Measurements from ENCODE around the gene HNRNPD.

Gene HNRNPD

DNA sequence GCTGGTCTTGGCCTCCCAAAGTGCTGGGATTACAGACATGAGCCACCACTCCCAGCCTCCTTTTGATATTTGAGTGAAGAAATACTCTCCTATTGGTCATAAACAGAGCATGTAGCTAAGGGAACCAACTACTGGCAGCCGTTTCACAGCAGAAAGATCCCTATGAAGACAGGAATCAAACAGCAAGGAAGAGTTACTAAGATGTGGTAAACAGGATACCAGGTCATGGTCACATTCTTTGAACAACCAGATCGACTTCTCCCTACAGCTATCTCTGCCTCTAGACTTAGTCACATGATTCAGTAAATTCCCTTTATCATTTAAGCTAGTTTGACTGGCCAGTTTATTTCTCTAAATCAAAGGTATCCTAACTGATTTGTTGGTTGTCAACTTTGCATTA, 9.0 kb upstream of the HNRNPD start:
- TF ChIP-seq, protein P1, sequence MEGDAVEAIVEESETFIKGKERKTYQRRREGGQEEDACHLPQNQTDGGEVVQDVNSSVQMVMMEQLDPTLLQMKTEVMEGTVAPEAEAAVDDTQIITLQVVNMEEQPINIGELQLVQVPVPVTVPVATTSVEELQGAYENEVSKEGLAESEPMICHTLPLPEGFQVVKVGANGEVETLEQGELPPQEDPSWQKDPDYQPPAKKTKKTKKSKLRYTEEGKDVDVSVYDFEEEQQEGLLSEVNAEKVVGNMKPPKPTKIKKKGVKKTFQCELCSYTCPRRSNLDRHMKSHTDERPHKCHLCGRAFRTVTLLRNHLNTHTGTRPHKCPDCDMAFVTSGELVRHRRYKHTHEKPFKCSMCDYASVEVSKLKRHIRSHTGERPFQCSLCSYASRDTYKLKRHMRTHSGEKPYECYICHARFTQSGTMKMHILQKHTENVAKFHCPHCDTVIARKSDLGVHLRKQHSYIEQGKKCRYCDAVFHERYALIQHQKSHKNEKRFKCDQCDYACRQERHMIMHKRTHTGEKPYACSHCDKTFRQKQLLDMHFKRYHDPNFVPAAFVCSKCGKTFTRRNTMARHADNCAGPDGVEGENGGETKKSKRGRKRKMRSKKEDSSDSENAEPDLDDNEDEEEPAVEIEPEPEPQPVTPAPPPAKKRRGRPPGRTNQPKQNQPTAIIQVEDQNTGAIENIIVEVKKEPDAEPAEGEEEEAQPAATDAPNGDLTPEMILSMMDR (IDR thresholded peaks at IDR 0.05; ENCODE audit: low read length, missing control alignments) = no peak
- H3K4me3 ChIP-seq (replicated peaks; ENCODE audit: low read depth, low read length) = no peak overlapping the region
- DNase-seq (ENCODE audit: low read depth) = no peak

DNA sequence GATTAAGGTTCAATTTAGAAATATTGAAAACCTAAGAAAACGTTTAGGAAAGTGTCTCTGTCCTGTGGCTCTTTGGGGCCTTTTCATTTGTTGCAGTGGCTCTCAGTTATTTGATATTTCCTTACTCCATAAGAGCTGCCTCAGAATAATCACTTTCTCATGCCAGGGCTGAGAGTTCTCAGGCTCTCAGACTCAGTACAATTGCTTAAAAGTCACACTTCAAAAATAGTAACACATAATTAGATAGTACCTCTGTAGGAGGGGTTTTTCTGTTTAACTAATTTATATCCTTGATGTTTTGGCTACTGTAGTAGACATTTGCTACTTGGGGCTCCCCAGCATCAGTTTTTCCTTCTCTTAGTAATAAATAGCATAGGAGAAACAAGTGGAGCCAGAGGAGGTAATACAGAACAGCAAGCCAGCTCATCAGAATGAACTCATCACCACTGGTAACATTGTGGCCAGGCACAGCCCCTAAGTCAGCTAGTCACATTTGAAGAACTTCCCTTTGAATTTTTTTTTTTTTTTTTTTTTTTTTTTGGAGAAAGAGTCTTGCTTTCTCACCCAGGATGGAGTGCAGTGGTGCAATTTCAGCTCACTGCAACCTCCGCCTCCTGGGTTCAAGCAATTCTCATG, 8.0 kb upstream of the HNRNPD start:
- no peak overlapping the region for H3K4me3 ChIP-seq (replicated peaks; ENCODE audit: low read depth, low read length)
- DNase-seq (ENCODE audit: low read depth) = no peak
- TF ChIP-seq, protein P1 (IDR thresholded peaks at IDR 0.05; ENCODE audit: low read length, missing control alignments) = no peak

DNA sequence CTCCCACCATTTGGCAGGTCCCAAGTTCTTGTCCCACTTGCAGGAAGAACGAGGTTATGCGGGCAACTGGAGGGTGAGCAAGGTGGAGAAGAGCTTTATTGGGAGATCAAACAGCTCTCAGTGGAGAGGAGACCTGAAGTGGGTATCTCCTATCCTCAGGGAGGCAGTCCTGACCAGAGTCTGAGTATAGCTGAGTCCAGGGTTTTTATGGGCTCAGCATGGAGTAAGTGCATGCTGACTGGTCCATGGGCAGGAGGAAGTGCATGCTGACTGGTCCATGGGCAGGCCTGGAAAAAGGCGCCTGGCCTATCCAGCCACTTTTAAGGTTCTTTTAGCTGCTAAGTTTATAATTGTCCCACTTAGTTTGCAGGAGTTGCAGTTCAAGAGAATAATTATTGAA, 7.4 kb upstream of the HNRNPD start:
- no peak overlapping the region for H3K4me3 ChIP-seq (replicated peaks; ENCODE audit: low read depth, low read length)
- DNase-seq (ENCODE audit: low read depth) = no peak
- TF ChIP-seq, protein P1 (IDR thresholded peaks at IDR 0.05; ENCODE audit: low read length, missing control alignments) = no peak

DNA sequence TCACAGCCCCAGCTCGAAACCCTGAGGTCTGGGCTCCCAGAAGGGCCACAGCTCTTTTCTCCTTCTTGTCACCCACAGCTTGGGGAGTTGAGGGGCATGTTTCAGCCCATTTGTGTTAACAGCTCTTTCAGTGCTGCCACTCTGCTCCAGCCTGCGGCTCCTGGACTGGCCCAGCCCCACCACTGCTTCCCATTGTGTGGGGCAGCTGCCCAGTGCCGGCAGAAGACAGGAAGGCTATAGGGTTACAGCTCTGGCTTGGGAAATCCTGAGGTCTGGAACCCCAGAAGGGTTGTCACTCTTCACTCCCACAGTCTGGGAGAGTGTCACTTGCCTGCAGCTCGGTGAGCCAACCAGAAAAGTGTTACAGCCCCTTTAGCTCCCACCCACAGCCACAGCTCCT, 7.0 kb upstream of the HNRNPD start:
- H3K4me3 ChIP-seq (replicated peaks; ENCODE audit: low read depth, low read length) = no peak overlapping the region
- no peak for DNase-seq (ENCODE audit: low read depth)
- TF ChIP-seq, protein P1 (IDR thresholded peaks at IDR 0.05; ENCODE audit: low read length, missing control alignments) = no peak

DNA sequence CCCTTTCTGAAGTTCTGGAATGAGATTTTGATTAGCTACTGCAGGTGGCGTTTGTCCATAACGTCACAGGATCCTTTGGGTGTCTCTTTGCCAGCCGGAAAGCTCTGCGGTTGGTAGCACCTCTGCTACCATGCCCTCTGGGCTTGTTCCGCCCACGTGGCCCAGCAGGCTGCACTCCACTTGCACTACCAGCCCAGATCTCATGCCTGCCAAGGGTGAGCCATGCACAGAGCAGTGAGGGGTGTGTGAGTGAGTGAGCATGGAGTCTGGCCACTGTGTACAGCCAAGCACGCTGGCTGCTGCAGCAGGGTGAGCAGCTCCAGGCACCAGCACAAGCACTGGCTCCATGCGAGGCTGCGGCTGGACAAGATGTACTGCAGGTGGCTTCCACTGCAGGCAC, 6.6 kb upstream of the HNRNPD start:
- H3K4me3 ChIP-seq (replicated peaks; ENCODE audit: low read depth, low read length) = no peak overlapping the region
- TF ChIP-seq, protein P1 (IDR thresholded peaks at IDR 0.05; ENCODE audit: low read length, missing control alignments) = no peak
- no peak for DNase-seq (ENCODE audit: low read depth)

DNA sequence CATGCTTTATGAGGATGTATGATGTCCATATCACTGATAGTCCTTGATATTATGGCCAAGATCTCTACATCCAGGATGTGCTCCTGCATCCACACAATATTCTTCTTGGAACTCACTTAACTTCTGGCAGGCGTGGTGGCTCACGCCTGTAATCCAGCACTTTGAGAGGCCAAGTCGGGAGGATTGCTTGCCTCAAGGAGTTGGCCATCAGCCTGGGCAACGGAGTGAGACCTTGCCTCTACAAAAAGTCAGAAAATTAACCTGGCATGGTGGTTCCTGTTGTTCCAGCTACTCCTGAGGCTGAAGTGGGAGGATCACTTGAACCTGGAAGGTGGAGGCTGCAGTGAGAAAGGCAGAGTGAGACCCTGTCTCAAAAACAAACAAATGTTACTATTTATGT, 2.3 kb upstream of the HNRNPD start:
- TF ChIP-seq, protein P1 (IDR thresholded peaks at IDR 0.05; ENCODE audit: low read length, missing control alignments) = no peak
- peak overlapping the region; percentile 98 for H3K4me3 ChIP-seq (replicated peaks; ENCODE audit: low read depth, low read length)
- no peak for DNase-seq (ENCODE audit: low read depth)

DNA sequence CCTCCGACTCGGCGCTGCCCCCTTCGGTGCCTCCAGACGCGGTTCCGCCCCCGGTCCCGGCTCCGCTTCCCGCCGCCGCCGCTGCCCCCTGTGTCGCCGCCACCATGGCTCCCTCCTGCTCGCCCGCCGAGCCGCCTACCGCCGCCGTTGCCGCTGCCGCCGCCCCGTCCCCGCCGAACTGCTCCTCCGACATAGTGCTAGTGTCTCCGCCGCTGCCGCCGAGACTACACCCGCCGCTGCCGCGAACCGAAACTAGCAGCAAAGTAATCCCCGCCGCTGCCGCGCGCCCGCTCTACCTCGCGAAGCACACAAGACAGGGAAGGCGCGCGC, 340 bp downstream of the HNRNPD start:
- DNase-seq (ENCODE audit: low read depth) = no peak
- peak overlapping the region; percentile 98 for H3K4me3 ChIP-seq (replicated peaks; ENCODE audit: low read depth, low read length)
- TF ChIP-seq, protein P1 (IDR thresholded peaks at IDR 0.05; ENCODE audit: low read length, missing control alignments) = no peak
